K562 (cell line): ENCODE results near the gene SPATC1L. TPM values are rescaled to one million over a fixed set of nuclear protein-coding genes. Genes with fewer than 3 reads are reported as not detected.
A peak's percentile ranks its signal among the peaks of the same experiment; 100 is the strongest.

Experiments
- ATAC-seq: fragments of 200-7000 bp; cut with Tn5 transposase; 3 replicates; pipeline ENCODE4 v1.9.1; 2020; ENCODE audit warnings: moderate library complexity
- BruUV-seq: library from RNA; stranded (reverse); fragments of 400-500 nt; replicated peaks from 2 replicates; lab custom pipeline; 2021; lab: Mats Ljungman, UMichigan
- CTCF ChIA-PET: fragments of 300-600 bp; formaldehyde crosslinking; extraction: SDS; loops from one replicate; lab custom pipeline; 2021; ENCODE audit warnings: low intra/inter-chr PET ratio; lab: Yijun Ruan, JAX
- POLR2A ChIA-PET: fragments of 300-600, 350-650 bp; sonication (Branson Sonifier 250); formaldehyde crosslinking; extraction: SDS; loops from one replicate; lab custom pipeline; 2021; ENCODE audit warnings: antibody characterized with exemption, inconsistent platforms; lab: Yijun Ruan, JAX
- DNase-seq, 4 experiments: peaks; one replicate each; pipeline versions ENCODE4 v3.0.0 to v3.0.0-alpha.2; 2011 to 2018; ENCODE audit warnings: low spot score in 3 of 4, mixed read lengths in 3 of 4; ENCODE audit errors: extremely low read depth in 1 of 4
- FAIRE-seq: peaks from 2 replicates; lab custom pipeline; 2011; peaks lifted over from hg19 to GRCh38; lab: Jason Lieb, UNC
- H2AFZ ChIP-seq: 2 replicates; pipeline ENCODE4 v1.6.0; 2011; ENCODE audit warnings: low read depth, low read length, control low read depth, inconsistent platforms
- H3K27ac ChIP-seq: fragments of 200-600 bp; 3 replicates; pipeline ENCODE4 v1.8.0; 2011; ENCODE audit warnings: low read depth, mild to moderate bottlenecking, control low read depth, inconsistent platforms, low read length, moderate library complexity, mixed read lengths; ENCODE audit errors: extremely low read depth
- H3K27me3 ChIP-seq, 2 experiments: fragments of 300-600 bp in 1 of 2; 2 replicates in 1 of 2; 3 replicates in 1 of 2; pipeline versions ENCODE4 v1.6.0 to v1.8.0; 2011; ENCODE audit warnings: inconsistent platforms in 2 of 2, low read length in 2 of 2, mild to moderate bottlenecking in 1 of 2, mixed read lengths in 1 of 2, moderate library complexity in 1 of 2; ENCODE audit not compliant: control insufficient read depth in 2 of 2, insufficient read depth in 2 of 2
- H3K36me3 ChIP-seq: fragments of 300-600 bp; 3 replicates; pipeline ENCODE4 v1.8.0; 2011; ENCODE audit warnings: mild to moderate bottlenecking, low read length, inconsistent platforms; ENCODE audit not compliant: control insufficient read depth, insufficient read depth
- H3K4me1 ChIP-seq, 2 experiments: fragments of 200-600 bp in 1 of 2; replicated peaks in 1 of 2; 2 replicates in 1 of 2; 3 replicates in 1 of 2; pipeline versions ENCODE4 v1.5.1 to v1.8.0; 2011; ENCODE audit warnings: inconsistent platforms in 2 of 2, low read length in 2 of 2, mild to moderate bottlenecking in 1 of 2, mixed read lengths in 1 of 2, moderate library complexity in 1 of 2; ENCODE audit not compliant: control insufficient read depth in 2 of 2, insufficient read depth in 2 of 2
- H3K4me2 ChIP-seq: 2 replicates; pipeline ENCODE4 v1.6.1; 2011; ENCODE audit warnings: low read length, control low read depth, inconsistent platforms, mixed read lengths; ENCODE audit not compliant: insufficient read depth
- H3K4me3 ChIP-seq: fragments of 200-600 bp; sonication (generic), shearing (Covaris generic); 2 replicates; pipeline ENCODE4 v1.5.1; 2016; ENCODE audit warnings: control low read depth, inconsistent platforms
- H3K79me2 ChIP-seq: fragments of 200-600 bp; 3 replicates; pipeline ENCODE4 v1.8.0; 2011; ENCODE audit warnings: low read length, inconsistent platforms; ENCODE audit not compliant: control insufficient read depth, insufficient read depth
- H3K9ac ChIP-seq, 2 experiments: 2 replicates each; pipeline versions ENCODE4 v1.6.0 to v1.6.1; 2011; ENCODE audit warnings: low read depth in 2 of 2, low read length in 2 of 2, control low read depth in 1 of 2, inconsistent platforms in 1 of 2, mild to moderate bottlenecking in 1 of 2, mixed read lengths in 1 of 2; ENCODE audit not compliant: insufficient read depth in 1 of 2
- H3K9me1 ChIP-seq: one replicate; pipeline ENCODE4 v1.6.0; 2011; ENCODE audit warnings: inconsistent platforms, mild to moderate bottlenecking, low read length, moderate library complexity; ENCODE audit not compliant: control insufficient read depth, insufficient read depth
- H3K9me3 ChIP-seq: replicated peaks from 2 replicates; pipeline ENCODE4 v1.5.1; 2011; ENCODE audit warnings: low read depth, low read length, inconsistent platforms; ENCODE audit not compliant: control insufficient read depth, insufficient read depth
- H4K20me1 ChIP-seq: replicated peaks from 2 replicates; pipeline ENCODE4 v1.6.1; 2011; ENCODE audit warnings: low read length, inconsistent platforms, mixed read lengths; ENCODE audit not compliant: control insufficient read depth, insufficient read depth
- EWSR1 ChIP-seq: fragments of 450-650 bp; IDR thresholded peaks from 2 replicates; pipeline ENCODE4 v1.6.1; 2018; ENCODE audit warnings: borderline replicate concordance, mild to moderate bottlenecking, low read depth, moderate library complexity; ENCODE audit not compliant: partially characterized antibody
- MAFG ChIP-seq: fragments of 450-650 bp; conservative IDR thresholded peaks from 2 replicates; pipeline ENCODE4 v1.6.1; 2016; ENCODE audit warnings: missing genetic modification characterization, missing compliant biosample characterization
- MYNN ChIP-seq, 2 experiments: sonication (generic); formaldehyde crosslinking in 1 of 2; IDR thresholded peaks; 2 replicates each; pipeline versions ENCODE4 v1.5.0 to v1.6.1; 2016 to 2020; ENCODE audit warnings: antibody characterized with exemption in 1 of 2, missing genetic modification reagents in 1 of 2
- POLR2G ChIP-seq: fragments of 200-400 bp; formaldehyde crosslinking; IDR thresholded peaks from 2 replicates; pipeline ENCODE4 v1.6.1; 2017; ENCODE audit warnings: low read depth, mild to moderate bottlenecking, antibody characterized with exemption, low read length, moderate library complexity
- RBFOX2 ChIP-seq: fragments of 200-400 bp; formaldehyde crosslinking; IDR thresholded peaks from 2 replicates; pipeline ENCODE4 v1.6.1; 2017; ENCODE audit warnings: low read depth, mild to moderate bottlenecking, low read length, moderate library complexity
- ZNF140 ChIP-seq: fragments of 250-450 bp; sonication (Bioruptor Pico); IDR thresholded peaks from 2 replicates; pipeline ENCODE4 v1.8.0; 2021; ENCODE audit warnings: moderate library complexity, mild to moderate bottlenecking, inconsistent platforms
- ZNF354B ChIP-seq: fragments of 250-450 bp; sonication (Bioruptor Pico); IDR thresholded peaks from 2 replicates; pipeline ENCODE4 v1.4.0; 2020
- WGBS: fragments of 100-300 bp; shearing (Covaris generic); methylation state at CpG from one replicate; pipeline ENCODE4 v1.1.6; 2016; ENCODE audit warnings: low coverage, mixed read lengths; ENCODE audit not compliant: insufficient coverage; ENCODE audit errors: missing lambda C conversion rate; 5-methylcytosine and 5-hydroxymethylcytosine counted together
- in situ Hi-C: fragments of 300-500 bp; cut with MboI; formaldehyde crosslinking; loops from 4 replicates; pipeline ENCODE4 v1.15.0; 2018; ENCODE audit warnings: inconsistent platforms, mixed read lengths
- intact Hi-C: fragments of 100-400 bp; cut with micrococcal nuclease; formaldehyde crosslinking; loops from 2 replicates; pipeline ENCODE4 v1.14.2; 2022
- polyA plus RNA-seq, 8 experiments: library from polyadenylated mRNA; depleted of rRNA in 4 of 8; stranded (reverse) in 5 of 8; unstranded in 3 of 8; fragments of >200 nt; fragmentation: Nextera tagmentation in 2 of 8; fragmentation: Illumina TruSeq in 1 of 8; extraction: Ambion mirVana in 2 of 8; extraction: Trizol in 1 of 8; gene quantifications; 2 replicates each; pipeline versions ENCODE4 v1.2.1 to v1.2.3, GENCODE V29; 2011 to 2014; ENCODE audit warnings: inconsistent platforms in 1 of 8, missing spikeins in 1 of 8
- total RNA-seq, 7 experiments: library from RNA; depleted of rRNA in 6 of 7; stranded (reverse); fragments of >200 nt in 6 of 7; fragmentation: Illumina TruSeq in 2 of 7; extraction: Trizol in 2 of 7; gene quantifications; 2 replicates each; pipeline versions ENCODE4 v1.2.1 to v1.2.3, GENCODE V29; 2011 to 2021; ENCODE audit warnings: low replicate concordance in 1 of 7
- TF ChIP-seq, protein P1 (sequence below): fragments of 450-650 bp; IDR thresholded peaks from 2 replicates; pipeline ENCODE4 v1.6.1; 2017; ENCODE audit warnings: mild to moderate bottlenecking, moderate library complexity
- TF ChIP-seq, protein P2 (sequence below): fragments of 250-450 bp; sonication (Bioruptor Pico); IDR thresholded peaks from 2 replicates; pipeline ENCODE4 v1.4.0; 2020

The SPATC1L gene
- total and polyA plus RNA-seq, 9 of the 15 experiments (the other 6 are each of a cell fraction or from before 2014, with no cell fraction given), result 0.14 to 121 (median 34.0) TPM; not detected in 1

DNA sequence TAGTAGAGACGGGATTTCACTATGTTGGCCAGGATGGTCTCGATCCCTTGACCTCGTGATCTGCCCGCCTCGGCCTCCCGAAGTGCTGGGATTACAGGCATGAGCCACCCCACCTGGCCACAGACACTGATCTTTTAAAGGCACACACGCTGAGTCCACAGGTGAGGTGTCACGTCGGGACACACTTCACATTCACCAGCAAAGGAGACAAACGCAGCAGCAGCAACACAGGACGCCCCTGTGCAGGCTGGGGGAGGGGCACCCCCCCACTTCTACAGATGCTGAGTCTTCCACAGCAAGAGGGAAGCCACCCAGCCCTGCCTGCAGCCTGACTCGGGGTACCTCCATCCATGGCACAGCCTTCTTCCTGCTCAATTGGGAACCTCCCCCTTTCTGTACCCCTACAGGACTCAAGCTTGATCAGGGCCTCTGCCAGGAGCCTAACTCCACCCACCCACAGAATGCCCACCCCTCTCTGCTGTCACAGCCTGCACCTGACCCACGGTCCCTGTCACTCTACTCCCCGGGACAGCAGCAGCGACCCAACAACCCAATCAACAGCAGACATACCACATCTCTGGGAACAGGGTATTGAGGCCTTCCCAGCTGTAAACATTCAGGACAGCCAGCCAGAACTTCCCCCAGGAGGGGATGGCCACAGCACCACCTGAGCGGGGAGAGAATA lies 34.8 kb upstream of the SPATC1L start (continued):
- TF ChIP-seq, protein P1, sequence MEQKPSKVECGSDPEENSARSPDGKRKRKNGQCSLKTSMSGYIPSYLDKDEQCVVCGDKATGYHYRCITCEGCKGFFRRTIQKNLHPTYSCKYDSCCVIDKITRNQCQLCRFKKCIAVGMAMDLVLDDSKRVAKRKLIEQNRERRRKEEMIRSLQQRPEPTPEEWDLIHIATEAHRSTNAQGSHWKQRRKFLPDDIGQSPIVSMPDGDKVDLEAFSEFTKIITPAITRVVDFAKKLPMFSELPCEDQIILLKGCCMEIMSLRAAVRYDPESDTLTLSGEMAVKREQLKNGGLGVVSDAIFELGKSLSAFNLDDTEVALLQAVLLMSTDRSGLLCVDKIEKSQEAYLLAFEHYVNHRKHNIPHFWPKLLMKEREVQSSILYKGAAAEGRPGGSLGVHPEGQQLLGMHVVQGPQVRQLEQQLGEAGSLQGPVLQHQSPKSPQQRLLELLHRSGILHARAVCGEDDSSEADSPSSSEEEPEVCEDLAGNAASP, result no peak
- TF ChIP-seq MYNN (IDR thresholded peaks at IDR 0.05), result no peak
- no peak for TF ChIP-seq MYNN (CRISPR knock-in tag; IDR thresholded peaks at IDR 0.05)
- TF ChIP-seq, protein P2, sequence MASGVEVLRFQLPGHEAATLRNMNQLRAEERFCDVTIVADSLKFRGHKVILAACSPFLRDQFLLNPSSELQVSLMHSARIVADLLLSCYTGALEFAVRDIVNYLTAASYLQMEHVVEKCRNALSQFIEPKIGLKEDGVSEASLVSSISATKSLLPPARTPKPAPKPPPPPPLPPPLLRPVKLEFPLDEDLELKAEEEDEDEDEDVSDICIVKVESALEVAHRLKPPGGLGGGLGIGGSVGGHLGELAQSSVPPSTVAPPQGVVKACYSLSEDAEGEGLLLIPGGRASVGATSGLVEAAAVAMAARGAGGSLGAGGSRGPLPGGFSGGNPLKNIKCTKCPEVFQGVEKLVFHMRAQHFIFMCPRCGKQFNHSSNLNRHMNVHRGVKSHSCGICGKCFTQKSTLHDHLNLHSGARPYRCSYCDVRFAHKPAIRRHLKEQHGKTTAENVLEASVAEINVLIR (CRISPR knock-in tag), result no peak
- no peak for TF ChIP-seq MAFG (tag)

DNA sequence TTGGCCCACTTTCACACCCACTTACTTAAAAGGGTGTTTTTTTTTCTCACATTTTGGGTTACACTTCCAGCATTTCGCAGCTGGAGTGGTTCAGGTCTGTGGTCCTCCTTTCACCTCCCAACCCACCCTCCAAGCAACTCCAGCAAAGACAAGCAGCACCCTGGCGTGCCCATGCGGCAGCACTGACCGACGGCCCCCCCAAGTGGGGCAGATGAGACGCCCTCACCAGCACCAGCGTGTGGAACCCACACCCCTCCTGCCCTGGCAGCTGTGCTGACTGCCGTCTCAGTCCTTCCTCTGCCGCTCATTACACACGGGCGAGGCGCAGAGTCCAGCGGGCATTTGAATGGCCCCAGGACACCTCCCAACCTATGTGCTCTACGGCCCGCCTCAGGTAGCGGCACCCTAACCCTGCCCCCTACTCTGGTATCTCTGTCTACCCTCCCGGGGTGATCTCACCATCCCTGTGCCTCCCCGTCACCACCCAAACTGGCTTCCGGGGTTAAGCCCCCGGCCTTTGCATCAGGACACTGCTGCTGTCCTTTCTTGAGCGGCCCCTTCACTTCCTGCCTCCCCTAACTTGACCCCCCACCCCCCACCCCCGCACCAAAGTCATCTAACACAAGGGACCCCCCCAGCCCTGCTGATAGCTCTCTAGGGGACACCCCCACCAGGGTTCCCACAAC lies 33.4 kb upstream of the SPATC1L start:
- no peak for FAIRE-seq
- no peak for ATAC-seq
- POLR2A ChIA-PET, result interaction anchor here (0.6 kb wide), 1 partner anchor 10 kb away, joined by 5 read pairs; no protein-coding TSS in a partner anchor
- WGBS, result 90% methylated on average over 22 of the region's 22 CpGs
- peaks cover 3% of the 10 kb centered on the region; the same call in 1 of the 2 replicates for H4K20me1 ChIP-seq
- intact Hi-C loops (no loop called here), in situ Hi-C loops (no loop called here)
- H3K9me3 ChIP-seq, result no peaks in the 10 kb centered on the region
- BruUV-seq, result no TSS peak
- no peak overlapping the region for H3K4me2 ChIP-seq
- no peak overlapping the region for H3K27ac ChIP-seq
- no peak overlapping the region for H3K4me3 ChIP-seq
- peaks cover 0 to 15% of the 10 kb centered on the region in 2 experiments; a peak in 1 of 5 replicates for H3K4me1 ChIP-seq
- no peak for DNase-seq
- H3K9ac ChIP-seq, result peak overlapping the region in 1 of 2 experiments; percentile 53; a peak in 1 of 4 replicates
- CTCF ChIA-PET, result no interaction called here
- H3K9me1 ChIP-seq, result peaks cover under 1% of the 10 kb centered on the region
- H3K27me3 ChIP-seq, result no peaks in the 10 kb centered on the region
- no peak overlapping the region for H2AFZ ChIP-seq
- TF ChIP-seq RBFOX2, result peak; percentile 30; the same call in 1 of the 2 replicates
- no peak for TF ChIP-seq EWSR1
- peak; percentile 51; the same call in 1 of the 2 replicates for TF ChIP-seq POLR2G
- TF ChIP-seq ZNF140 (CRISPR knock-in tag), result no peak
- TF ChIP-seq ZNF354B (CRISPR knock-in tag), result no peak
- H3K79me2 ChIP-seq, result peaks cover 13% of the 10 kb centered on the region
- H3K36me3 ChIP-seq, result peaks cover 87% of the 10 kb centered on the region; the same call in 2 of the 3 replicates
